GM18873 (cell line): ENCODE results near the gene TMED3.

Experiments
- ATAC-seq: cut with Tn5 transposase; IDR thresholded peaks from one replicate; pipeline ENCODE4 v1.9.1; 2021; ENCODE audit warnings: mild to moderate bottlenecking, moderate library complexity, moderate number of reproducible peaks; ENCODE audit not compliant: unreplicated experiment, low FRiP score

TMED3 gene

GRCh38 chr15:79372428-79372827 lies 61.5 kb downstream of the TMED3 start:
- ATAC-seq: no peak
